AG04450 (cell line): ENCODE measurements around the gene MRPL18. TPM values are rescaled to one million over a fixed set of nuclear protein-coding genes. Genes with fewer than 3 reads are reported as not detected.

Source experiments
- CTCF ChIA-PET: fragments of 300-600, 350-600 bp; formaldehyde crosslinking; extraction: SDS; loops from one replicate; lab custom pipeline; 2022; ENCODE audit warnings: antibody characterized with exemption, inconsistent platforms; lab: Charles Lee
- POLR2A ChIA-PET: fragments of 350-600 bp; formaldehyde crosslinking; extraction: SDS; loops from one replicate; lab custom pipeline; 2021; ENCODE audit warnings: antibody characterized with exemption, inconsistent platforms; lab: Yijun Ruan, JAX
- DNase-seq: peaks from one replicate; pipeline ENCODE4 v3.0.0-alpha.2; 2011; ENCODE audit warnings: low read depth, low spot score
- H3K27ac ChIP-seq: one replicate; pipeline ENCODE4 v1.5.1; 2012; ENCODE audit warnings: low read depth, low read length, control low read depth
- H3K27me3 ChIP-seq: one replicate; pipeline ENCODE4 v1.6.0; 2012; ENCODE audit warnings: low read length; ENCODE audit not compliant: control insufficient read depth, insufficient read depth
- H3K4me3 ChIP-seq: 2 replicates; pipeline ENCODE4 v1.5.1; 2011; ENCODE audit warnings: mild to moderate bottlenecking, low read depth, low read length, control low read depth
- H3K9me3 ChIP-seq: 2 replicates; pipeline ENCODE4 v1.5.1; 2012; ENCODE audit warnings: low read length; ENCODE audit not compliant: control insufficient read depth, insufficient read depth
- polyA plus RNA-seq: library from polyadenylated mRNA; depleted of rRNA; stranded (reverse); fragments of >200 nt; gene quantifications from 2 replicates; pipeline ENCODE4 v1.2.3, GENCODE V29; 2011
- TF ChIP-seq, protein P1 (sequence below): IDR thresholded peaks from 2 replicates; pipeline ENCODE4 v1.5.1; 2011; ENCODE audit warnings: low read depth, low read length, control low read depth, inconsistent platforms

MRPL18 gene
- polyA plus RNA-seq, 1 experiment = 96.7 TPM

DNA sequence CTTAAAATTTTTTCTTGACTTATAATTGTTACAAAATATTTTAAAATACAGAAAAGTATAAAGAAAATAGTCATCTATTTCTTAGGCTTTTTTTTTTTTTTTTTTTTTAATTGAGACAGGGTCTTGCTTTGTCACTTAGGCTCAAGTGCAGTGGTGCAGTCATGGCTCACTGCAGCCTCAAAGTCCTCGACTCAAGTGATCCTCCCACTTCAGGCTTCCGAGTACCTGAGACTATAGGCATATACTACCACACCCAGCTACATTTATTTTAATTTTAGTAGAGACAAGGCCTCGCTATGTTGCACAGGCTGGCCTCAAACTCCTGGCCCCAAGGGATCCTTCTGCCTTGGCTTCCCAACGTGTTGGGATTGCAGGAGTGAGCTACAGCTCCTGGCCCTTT is 33.8 kb upstream of the MRPL18 start:
- POLR2A ChIA-PET = interaction anchor here (0.6 to 0.8 kb wide), 3 partner anchors 29 to 555 kb away, joined by 3 to 4 read pairs (median 3); partner anchors contain the start of gene TCP1
- CTCF ChIA-PET = interaction anchor here (0.7 kb wide), 1 partner anchor 65 kb away, joined by 6 read pairs; no protein-coding TSS in a partner anchor
- Histone ChIP-seq H3K27ac (peak overlapping the region; percentile 3), H3K4me3 (no peak overlapping the region), H3K27me3 (no peaks in the 10 kb centered on the region), H3K9me3 (no peaks in the 10 kb centered on the region)
- TF ChIP-seq, protein P1, sequence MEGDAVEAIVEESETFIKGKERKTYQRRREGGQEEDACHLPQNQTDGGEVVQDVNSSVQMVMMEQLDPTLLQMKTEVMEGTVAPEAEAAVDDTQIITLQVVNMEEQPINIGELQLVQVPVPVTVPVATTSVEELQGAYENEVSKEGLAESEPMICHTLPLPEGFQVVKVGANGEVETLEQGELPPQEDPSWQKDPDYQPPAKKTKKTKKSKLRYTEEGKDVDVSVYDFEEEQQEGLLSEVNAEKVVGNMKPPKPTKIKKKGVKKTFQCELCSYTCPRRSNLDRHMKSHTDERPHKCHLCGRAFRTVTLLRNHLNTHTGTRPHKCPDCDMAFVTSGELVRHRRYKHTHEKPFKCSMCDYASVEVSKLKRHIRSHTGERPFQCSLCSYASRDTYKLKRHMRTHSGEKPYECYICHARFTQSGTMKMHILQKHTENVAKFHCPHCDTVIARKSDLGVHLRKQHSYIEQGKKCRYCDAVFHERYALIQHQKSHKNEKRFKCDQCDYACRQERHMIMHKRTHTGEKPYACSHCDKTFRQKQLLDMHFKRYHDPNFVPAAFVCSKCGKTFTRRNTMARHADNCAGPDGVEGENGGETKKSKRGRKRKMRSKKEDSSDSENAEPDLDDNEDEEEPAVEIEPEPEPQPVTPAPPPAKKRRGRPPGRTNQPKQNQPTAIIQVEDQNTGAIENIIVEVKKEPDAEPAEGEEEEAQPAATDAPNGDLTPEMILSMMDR = no peak
- DNase-seq = no peak

DNA sequence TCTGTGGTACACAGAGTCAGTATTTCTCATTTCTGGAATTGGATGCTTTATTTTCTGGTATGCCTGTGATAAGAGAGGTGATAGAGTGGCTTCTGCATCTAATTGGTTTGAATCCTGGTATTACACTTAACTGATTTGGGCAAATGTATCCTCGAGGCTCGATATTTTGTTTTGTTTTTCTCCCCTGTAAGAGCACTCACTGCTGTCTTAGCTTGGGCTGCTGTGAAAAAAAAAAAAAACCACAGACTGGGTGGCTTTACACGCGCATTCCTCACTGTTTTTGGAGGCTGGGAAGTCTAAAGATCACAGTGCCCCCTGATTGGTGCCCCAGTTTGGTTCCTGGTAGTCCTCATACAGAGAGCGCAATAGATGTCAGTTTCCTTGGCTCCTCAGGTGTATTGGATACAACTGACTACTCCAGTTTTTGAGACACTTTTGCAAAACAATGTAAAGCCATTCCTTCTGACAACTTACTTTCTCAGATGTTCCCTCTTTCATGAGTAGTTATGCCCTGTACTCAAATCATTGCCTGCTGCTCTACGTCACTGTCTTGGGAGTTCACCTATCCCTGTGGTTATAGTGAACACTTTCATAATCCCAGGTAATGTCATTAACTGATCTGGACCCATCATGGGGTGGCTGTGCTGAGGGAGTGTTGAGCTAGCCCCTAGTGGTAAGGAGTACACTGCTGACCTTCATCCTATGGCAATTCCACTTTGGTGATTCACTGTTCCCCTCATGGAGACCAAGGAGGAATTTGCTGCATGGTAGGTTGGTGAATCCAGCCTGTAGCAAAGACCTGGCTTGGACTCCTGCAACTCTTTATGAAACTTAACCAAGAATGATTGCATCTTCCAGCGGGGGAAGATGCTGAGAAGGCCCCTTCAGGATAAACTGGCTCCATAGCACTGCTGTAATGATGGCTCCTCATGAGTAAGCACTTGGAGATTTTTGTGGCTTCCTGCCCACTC is 32.0 kb upstream of the MRPL18 start:
- ChIA-PET POLR2A (no interaction called here), CTCF (interaction anchor here (0.6 to 1.1 kb wide), 3 partner anchors 14 to 67 kb away, joined by 3 to 4 read pairs (median 3); no protein-coding TSS in a partner anchor)
- TF ChIP-seq, protein P1 = peak; percentile 43
- Histone ChIP-seq H3K27me3 (no peaks in the 10 kb centered on the region), H3K27ac (peak overlapping the region; percentile 57), H3K9me3 (no peaks in the 10 kb centered on the region; the same call in 1 of the 2 replicates), H3K4me3 (no peak overlapping the region)
- DNase-seq = peak; percentile 16

DNA sequence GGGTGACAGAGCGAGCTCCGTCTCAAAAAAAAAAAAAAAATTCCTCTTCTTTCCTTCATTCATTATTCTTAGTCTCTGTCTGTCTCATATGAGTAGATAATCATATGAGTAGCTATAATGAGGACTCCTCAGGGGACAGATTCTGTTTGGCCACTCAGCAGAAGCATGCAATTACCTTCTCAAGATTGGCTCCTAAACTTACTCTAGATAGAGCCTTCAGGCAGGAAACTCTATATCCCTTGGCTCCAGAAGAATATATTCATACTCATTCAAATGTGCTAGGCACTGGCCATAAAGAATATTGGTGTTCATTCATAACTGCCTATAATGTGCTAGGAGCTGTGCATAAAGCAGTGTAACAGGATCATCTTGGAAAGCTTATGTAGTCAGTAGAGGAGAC is 30.6 kb upstream of the MRPL18 start:
- DNase-seq = no peak

DNA sequence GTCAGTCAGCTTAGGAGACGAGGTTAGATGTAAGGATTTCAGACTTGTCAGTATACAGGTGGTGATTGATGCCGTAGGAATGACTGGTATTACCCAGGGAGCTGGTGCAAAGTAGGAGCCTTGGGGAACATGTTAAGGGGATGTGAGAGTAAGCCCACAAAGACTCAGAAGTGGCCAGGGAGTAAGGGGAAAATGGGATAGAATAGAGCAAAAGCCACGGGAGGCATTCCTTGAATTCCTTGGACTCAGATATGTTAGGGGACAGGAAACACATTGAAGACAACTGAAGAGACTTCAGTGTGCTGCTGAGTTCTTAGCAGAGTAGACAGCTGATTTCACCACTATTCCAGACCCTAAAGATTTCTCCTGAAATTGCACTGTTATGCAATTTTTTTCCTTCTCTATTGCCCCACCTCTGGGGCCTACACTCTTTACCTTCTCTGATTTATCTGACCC is 29.6 kb upstream of the MRPL18 start:
- peak overlapping the region; percentile 90 for H3K27ac ChIP-seq
- H3K27me3 ChIP-seq = no peaks in the 10 kb centered on the region
- ChIA-PET POLR2A (interaction anchor here (1.0 to 2.8 kb wide), 4 partner anchors 13 to 67 kb away, joined by 3 to 20 read pairs (median 7); partner anchors contain the start of genes MRPL18, TCP1 and WTAP), CTCF (interaction anchor here (1.3 to 1.5 kb wide), 2 partner anchors 69 to 79 kb away, joined by 5 to 9 read pairs; no protein-coding TSS in a partner anchor)
- DNase-seq = peak; percentile 30
- H3K9me3 ChIP-seq = no peaks in the 10 kb centered on the region; the same call in 1 of the 2 replicates
- TF ChIP-seq, protein P1 = no peak
- no peak overlapping the region for H3K4me3 ChIP-seq

More for the DNA sequence above, 30.6 kb upstream of the MRPL18 start:
- POLR2A ChIA-PET = interaction anchor here (0.5 to 0.7 kb wide), 3 partner anchors 18 to 208 kb away, joined by 4 to 6 read pairs (median 5); no protein-coding TSS in a partner anchor
- Histone ChIP-seq H3K27me3 (no peaks in the 10 kb centered on the region), H3K9me3 (no peaks in the 10 kb centered on the region; the same call in 1 of the 2 replicates), H3K4me3 (no peak overlapping the region), H3K27ac (no peak overlapping the region)
- TF ChIP-seq, protein P1 = no peak
- CTCF ChIA-PET = interaction anchor here (0.7 to 1.3 kb wide), 7 partner anchors 10 to 126 kb away, joined by 3 to 6 read pairs (median 5); no protein-coding TSS in a partner anchor
